ENCODE measurements around the gene SIRPB2. TPM values are rescaled to one million over a fixed set of nuclear protein-coding genes. Genes with fewer than 3 reads are reported as not detected.

Gene SIRPB2
- total and polyA plus RNA-seq, 2 of the 4 experiments (the other 2 are of a cell fraction): not detected

DNA sequence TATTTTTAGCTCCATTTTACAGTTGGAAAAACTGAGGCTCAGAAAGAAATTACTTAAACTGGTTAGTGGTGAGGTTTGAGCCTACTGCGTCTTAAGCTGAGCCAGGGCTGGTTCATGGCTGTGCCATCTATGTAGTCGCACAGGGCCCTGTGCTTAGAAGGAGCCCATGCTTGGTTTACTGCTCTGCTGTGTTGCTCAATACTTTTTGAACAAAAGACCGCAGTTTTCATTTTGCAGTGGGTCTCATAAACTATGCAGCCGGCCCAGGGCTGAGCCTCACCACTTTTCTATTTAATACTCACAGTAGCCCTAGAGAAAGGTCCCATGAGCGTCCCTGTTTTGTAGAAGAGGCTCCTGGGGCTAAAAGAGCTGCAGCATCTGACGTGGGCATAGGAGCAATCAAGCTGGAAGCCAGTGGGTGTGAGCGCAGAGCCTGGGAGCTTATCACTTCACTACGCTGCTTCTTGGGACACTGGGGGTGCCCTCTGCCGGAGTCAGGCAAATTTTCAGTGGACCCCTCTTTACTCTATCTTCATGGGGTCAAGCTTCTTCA is 501 bp downstream of the SIRPB2 start:
- ATAC-seq (ENCODE audit: low read depth): no peak
- H3K4me2 ChIP-seq (ENCODE audit: low read depth, low read length): no peak overlapping the region
- no TSS peak for BruUV-seq (replicated peaks)

More for the DNA sequence above, 501 bp downstream of the SIRPB2 start:
- H3K4ac ChIP-seq (ENCODE audit: low read depth, low read length): no peak overlapping the region
- intact Hi-C loops (cut with micrococcal nuclease) (no loop called here), in situ Hi-C loops (cut with MboI; ENCODE audit: low sequenced_read_pairs) (no loop called here), dilution Hi-C loops (cut with HindIII; ENCODE audit: low sequenced_read_pairs, unreplicated experiment) (no loop called here)
- WGBS, 2 experiments (ENCODE audit: extremely low coverage in 2 of 2, insufficient read length in 1 of 2): 50% methylated on average over 5 of the region's 9 CpGs; no CpG with 5 or more reads in 1 of the 2 experiments
- H2AK9ac ChIP-seq (replicated peaks; ENCODE audit: low read depth, low read length, poor library complexity): no peak overlapping the region
- no peaks in the 10 kb centered on the region for H3K9me1 ChIP-seq (ENCODE audit: insufficient read depth, low read length)
- no peak overlapping the region for H3K27ac ChIP-seq (ENCODE audit: insufficient read depth, low read length)
- DNase-seq: no peak
- H3K79me1 ChIP-seq (ENCODE audit: low read depth in 1 of 2, low read length in 2 of 2): no peaks in the 10 kb centered on the region
- no peaks in the 10 kb centered on the region for H3K36me3 ChIP-seq (ENCODE audit: control insufficient read depth, insufficient read depth, low read length)
- no peaks in the 10 kb centered on the region for H3K4me1 ChIP-seq (ENCODE audit: control insufficient read depth, insufficient read depth, low read length)
- no peak overlapping the region for H3K18ac ChIP-seq (ENCODE audit: low read depth, low read length)
- H2BK15ac ChIP-seq (ENCODE audit: low read depth, low read length): no peak overlapping the region
- H3K9ac ChIP-seq (ENCODE audit: low read depth, low read length): no peak overlapping the region
- no peak overlapping the region for H4K8ac ChIP-seq (ENCODE audit: low read depth in 2 of 2, low read length in 2 of 2)
- H4K20me1 ChIP-seq (ENCODE audit: insufficient read depth, low read length): no peaks in the 10 kb centered on the region
- H3K14ac ChIP-seq (replicated peaks; ENCODE audit: low read depth, low read length): no peak overlapping the region
- H2AFZ ChIP-seq (replicated peaks; ENCODE audit: low read length, poor library complexity): no peak overlapping the region
- POLR2A ChIA-PET (ENCODE audit: unreplicated experiment): no interaction called here
- no peak for TF ChIP-seq MAZ (IDR thresholded peaks at IDR 0.05; ENCODE audit: borderline replicate concordance, low read depth, low read length)
- TF ChIP-seq RAD21 (IDR thresholded peaks at IDR 0.05; ENCODE audit: low read length): no peak
- TF ChIP-seq, protein P1, sequence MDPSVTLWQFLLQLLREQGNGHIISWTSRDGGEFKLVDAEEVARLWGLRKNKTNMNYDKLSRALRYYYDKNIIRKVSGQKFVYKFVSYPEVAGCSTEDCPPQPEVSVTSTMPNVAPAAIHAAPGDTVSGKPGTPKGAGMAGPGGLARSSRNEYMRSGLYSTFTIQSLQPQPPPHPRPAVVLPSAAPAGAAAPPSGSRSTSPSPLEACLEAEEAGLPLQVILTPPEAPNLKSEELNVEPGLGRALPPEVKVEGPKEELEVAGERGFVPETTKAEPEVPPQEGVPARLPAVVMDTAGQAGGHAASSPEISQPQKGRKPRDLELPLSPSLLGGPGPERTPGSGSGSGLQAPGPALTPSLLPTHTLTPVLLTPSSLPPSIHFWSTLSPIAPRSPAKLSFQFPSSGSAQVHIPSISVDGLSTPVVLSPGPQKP (IDR thresholded peaks at IDR 0.05; ENCODE audit: borderline replicate concordance, low read depth, low read length): no peak
- TF ChIP-seq FOS (IDR thresholded peaks at IDR 0.05; ENCODE audit: low read depth, low read length): no peak
- TF ChIP-seq, protein P2, sequence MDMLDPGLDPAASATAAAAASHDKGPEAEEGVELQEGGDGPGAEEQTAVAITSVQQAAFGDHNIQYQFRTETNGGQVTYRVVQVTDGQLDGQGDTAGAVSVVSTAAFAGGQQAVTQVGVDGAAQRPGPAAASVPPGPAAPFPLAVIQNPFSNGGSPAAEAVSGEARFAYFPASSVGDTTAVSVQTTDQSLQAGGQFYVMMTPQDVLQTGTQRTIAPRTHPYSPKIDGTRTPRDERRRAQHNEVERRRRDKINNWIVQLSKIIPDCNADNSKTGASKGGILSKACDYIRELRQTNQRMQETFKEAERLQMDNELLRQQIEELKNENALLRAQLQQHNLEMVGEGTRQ (IDR thresholded peaks at IDR 0.05; ENCODE audit: low read depth, low read length): no peak
- TF ChIP-seq NFE2L2 (IDR thresholded peaks at IDR 0.05; ENCODE audit: low read depth, low read length): no peak
- CTCF ChIA-PET: interaction anchor here (1.5 kb wide), 1 partner anchor 24 kb away, joined by 4 read pairs; the partner anchor contains the start of gene NSFL1C
- no peak overlapping the region for H2BK5ac ChIP-seq (ENCODE audit: low read depth, low read length, poor library complexity, severe bottlenecking)
- H3K56ac ChIP-seq (ENCODE audit: extremely low read depth, insufficient read depth, low read length): no peak overlapping the region
- no peak overlapping the region for H3K23ac ChIP-seq (ENCODE audit: low read depth, low read length)
- H3K9me3 ChIP-seq (ENCODE audit: control insufficient read depth, insufficient read depth, low read length): 0 out of 2 replicates have a peak, but pooled peaks cover 3% of the 10 kb centered on the region
- H2AK5ac ChIP-seq (ENCODE audit: low read depth, low read length): no peak overlapping the region
- H4K5ac ChIP-seq (ENCODE audit: low read depth, low read length): no peak overlapping the region
- peaks cover 30% of the 10 kb centered on the region for H3K27me3 ChIP-seq (ENCODE audit: control insufficient read depth, insufficient read depth, low read length)
- no peak overlapping the region for H2BK120ac ChIP-seq (ENCODE audit: low read depth, low read length)
- H2BK20ac ChIP-seq (ENCODE audit: low read depth, low read length): no peak overlapping the region
- H4K91ac ChIP-seq (ENCODE audit: insufficient read depth, low read depth, low read length): no peak overlapping the region
- no peak overlapping the region for H3K4me3 ChIP-seq (ENCODE audit: insufficient read depth, low read depth, low read length)
